GM19035 (cell line): ENCODE data around the gene C4orf50.
"Not testable (repeated sequence)": the region's sequence is repeated elsewhere in the genome, so short reads cannot be mapped to it uniquely, and the experiment has no call there.

Source experiments
- ATAC-seq: cut with Tn5 transposase; IDR thresholded peaks from one replicate; pipeline ENCODE4 v1.9.1; 2021; ENCODE audit not compliant: unreplicated experiment

Gene C4orf50

GRCh38 chr4:5869966-5870619 is 148.1 kb downstream of the C4orf50 start:
- ATAC-seq: no peak

- ATAC-seq: no peak
Observed at GRCh38 chr4:5867866-5868265, 150.4 kb downstream of the C4orf50 start.

DNA sequence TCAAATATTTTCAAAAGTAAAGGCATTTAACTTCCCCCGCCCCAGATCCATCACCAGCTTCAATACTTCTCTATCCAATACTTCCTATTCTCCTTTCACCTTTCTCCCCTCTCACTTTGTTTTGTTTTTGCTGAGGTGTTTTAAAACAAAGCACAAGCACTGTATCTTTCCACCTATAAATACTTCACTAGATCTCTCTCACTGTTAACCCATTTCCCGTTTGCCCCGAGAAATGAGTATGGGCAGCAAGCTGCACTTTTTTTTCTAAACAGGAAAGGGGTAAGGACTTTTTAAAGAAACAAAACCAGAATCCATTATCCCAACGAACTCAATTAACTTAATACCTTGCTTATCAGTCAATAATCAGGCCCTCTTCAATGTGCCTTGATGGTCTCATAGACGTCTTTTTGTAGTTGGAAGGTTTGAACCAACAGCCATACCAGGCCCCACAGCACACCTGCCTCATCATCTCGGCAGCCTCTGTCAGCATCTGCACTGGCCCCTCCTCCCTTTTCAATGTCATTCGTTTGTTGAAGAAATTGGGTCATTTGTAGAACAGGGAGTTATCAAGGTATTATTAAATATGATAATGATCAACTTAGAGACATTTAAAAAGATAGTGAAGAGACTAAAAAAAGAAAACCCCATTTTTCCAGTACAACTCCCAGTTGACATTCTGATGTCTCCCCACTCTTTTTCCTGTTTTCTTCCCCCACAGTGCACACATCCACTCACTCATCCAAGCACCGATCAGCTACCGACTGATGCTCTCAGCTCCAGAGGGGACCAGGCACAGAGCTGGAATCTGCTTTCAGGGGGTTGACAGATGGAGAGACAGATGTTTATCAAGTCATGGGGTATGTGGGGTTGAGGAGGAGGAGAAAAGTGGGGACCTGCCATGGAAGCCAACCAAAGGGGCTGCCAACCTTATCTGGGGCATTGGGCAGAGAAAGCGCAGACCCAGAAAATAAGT is 151.1 kb downstream of the C4orf50 start:
- ATAC-seq: no peak

DNA sequence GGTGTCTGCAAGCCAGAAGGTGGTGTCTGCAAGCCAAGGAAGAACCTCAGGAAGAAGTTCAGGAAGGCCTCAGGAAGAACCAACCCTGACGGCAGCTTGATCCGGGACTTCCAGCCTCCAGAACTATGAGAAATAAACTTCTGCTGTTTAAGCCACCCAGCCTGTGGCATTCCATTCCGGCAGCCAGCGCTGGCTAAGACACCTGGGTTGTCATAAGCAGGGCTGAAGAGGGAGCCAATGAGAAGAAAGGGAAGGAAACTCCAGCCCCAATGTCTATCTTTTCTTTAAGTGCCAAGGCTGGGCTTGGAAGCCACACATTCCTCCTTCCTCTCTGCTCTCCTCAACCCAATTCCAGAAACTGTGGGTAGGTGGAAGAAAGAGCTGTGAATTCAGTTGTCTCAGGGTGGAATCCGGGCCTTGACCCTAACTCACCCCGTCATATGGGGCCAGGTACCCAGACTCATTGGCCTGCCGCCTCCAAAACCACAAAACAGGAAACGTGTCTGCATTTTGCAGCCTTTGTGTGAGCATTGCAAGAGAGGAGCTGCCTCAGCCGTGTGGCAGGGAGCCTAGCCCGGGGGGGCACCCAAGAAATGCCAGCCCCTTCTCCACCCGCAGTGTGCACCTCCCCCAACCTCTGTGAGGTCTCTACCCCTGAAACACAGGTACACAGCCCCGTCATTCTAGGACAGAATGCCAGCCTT is 152.2 kb downstream of the C4orf50 start:
- no peak for ATAC-seq

GRCh38 chr4:5863461-5864113 is 154.6 kb downstream of the C4orf50 start:
- no peak for ATAC-seq

DNA sequence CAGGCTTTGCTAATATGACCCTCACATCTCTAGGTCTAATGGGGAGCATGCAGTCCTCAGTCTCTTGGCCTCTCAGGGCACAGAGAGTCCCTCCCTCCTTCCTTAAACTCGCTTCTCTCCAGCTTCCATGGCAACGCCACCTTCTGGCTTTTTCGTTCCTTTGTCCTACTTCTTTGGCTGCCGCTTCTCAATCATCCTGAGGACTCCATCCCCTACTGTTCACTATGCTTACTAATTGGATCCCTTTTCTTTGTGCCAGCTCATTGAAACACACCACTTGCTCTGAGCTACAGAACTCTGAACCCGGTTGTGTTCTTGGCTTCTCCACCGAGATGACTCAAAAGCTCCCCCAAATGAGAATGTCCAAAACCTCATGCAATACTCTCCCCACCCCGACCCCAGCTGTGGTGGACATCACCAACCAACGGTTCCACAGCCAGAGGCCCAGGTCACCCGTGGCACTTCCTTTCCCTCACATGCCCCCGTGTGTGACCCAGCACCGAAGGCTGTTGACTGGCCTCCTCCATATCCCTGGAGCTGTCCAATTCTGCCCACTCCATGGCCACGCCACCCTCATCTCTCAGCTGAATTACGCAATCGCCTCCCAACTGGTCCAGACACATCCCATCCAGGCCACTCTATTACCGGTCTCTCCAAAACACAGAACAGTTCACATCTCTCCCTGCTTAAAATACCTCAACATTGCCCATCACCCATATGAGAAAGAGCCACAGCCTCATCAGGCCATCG is 160.0 kb downstream of the C4orf50 start:
- ATAC-seq: no peak

DNA sequence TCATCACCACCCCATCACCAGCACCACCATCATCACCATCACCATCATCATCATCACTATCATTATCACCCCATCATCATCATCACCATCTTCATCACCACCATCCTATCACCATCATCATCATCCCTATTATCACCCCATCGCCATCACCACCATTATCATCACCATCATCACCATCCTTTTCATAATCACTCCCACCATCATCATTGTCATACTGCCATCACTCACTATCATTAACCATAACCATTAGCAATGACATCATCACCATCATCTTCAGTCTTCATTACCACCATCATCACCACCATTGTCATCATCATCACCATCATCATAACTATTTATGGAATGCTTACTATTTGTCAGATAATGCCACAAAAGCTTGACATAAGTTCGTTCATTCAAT is 161.0 kb downstream of the C4orf50 start:
- ATAC-seq: no peak

GRCh38 chr4:5856362-5856761 is 161.9 kb downstream of the C4orf50 start:
- not testable (repeated sequence) for ATAC-seq

GRCh38 chr4:5854929-5855328 is 163.3 kb downstream of the C4orf50 start:
- no peak for ATAC-seq

- no peak for ATAC-seq
Observed at GRCh38 chr4:5852523-5853202, 165.6 kb downstream of the C4orf50 start.

- no peak for ATAC-seq
Observed at GRCh38 chr4:5851637-5852301, 166.5 kb downstream of the C4orf50 start.
